OCI-LY3 (cell line): ENCODE data around the gene OPRL1.

Experiments used
- EZH2phosphoT487 ChIP-seq: fragments of 200-600 bp; shearing (Covaris generic); IDR thresholded peaks from 2 replicates; pipeline ENCODE4 v1.6.1; 2018; ENCODE audit warnings: antibody characterized with exemption, mixed run types, low read depth
- TF ChIP-seq, protein P1 (sequence below): fragments of 200-600, 300-600 bp; sonication (generic); IDR thresholded peaks from 2 replicates; pipeline ENCODE4 v1.5.1; 2014; ENCODE audit warnings: antibody characterized with exemption, low read length, low read depth

DNA sequence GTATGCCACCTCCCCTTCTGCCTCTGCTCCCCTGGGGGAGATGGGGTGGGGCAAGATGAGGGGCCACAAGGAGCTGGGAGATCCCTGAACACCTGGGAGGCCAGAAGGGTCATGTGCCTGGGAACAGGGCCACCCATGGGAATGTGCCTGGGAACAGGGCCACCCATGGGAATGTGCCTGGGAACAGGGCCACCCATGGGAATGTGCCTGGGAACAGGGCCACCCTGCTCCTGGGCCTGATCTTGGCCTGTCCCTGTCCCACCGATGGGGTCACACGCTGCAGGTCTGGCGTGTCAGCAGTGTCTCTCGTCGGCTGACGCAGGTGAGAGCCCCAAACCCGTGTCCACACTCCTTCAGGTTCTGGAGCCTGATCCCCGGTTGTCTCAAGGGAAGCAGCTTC is 4.9 kb upstream of the OPRL1 start:
- TF ChIP-seq, protein P1, sequence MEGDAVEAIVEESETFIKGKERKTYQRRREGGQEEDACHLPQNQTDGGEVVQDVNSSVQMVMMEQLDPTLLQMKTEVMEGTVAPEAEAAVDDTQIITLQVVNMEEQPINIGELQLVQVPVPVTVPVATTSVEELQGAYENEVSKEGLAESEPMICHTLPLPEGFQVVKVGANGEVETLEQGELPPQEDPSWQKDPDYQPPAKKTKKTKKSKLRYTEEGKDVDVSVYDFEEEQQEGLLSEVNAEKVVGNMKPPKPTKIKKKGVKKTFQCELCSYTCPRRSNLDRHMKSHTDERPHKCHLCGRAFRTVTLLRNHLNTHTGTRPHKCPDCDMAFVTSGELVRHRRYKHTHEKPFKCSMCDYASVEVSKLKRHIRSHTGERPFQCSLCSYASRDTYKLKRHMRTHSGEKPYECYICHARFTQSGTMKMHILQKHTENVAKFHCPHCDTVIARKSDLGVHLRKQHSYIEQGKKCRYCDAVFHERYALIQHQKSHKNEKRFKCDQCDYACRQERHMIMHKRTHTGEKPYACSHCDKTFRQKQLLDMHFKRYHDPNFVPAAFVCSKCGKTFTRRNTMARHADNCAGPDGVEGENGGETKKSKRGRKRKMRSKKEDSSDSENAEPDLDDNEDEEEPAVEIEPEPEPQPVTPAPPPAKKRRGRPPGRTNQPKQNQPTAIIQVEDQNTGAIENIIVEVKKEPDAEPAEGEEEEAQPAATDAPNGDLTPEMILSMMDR: no peak
- TF ChIP-seq EZH2phosphoT487: no peak
